Aorta (tissue), 5 donors: ENCODE data around the gene IKZF1. TPM values are rescaled to one million over a fixed set of nuclear protein-coding genes. Genes with fewer than 3 reads are reported as not detected.

ENCODE experiments used
- ATAC-seq: fragments of 200-7000 bp; cut with Tn5 transposase; one replicate; pipeline ENCODE4 v1.9.1; 2022; ENCODE audit warnings: moderate library complexity; ENCODE audit not compliant: low FRiP score
- DNase-seq, 2 donors: peaks; one replicate each; pipeline ENCODE4 v3.0.0-alpha.2; 2020
- H3K27ac ChIP-seq, 2 donors: one replicate each; pipeline ENCODE4 v1.5.1; 2013; ENCODE audit warnings: low read length in 2 of 2, mild to moderate bottlenecking in 2 of 2, moderate library complexity in 2 of 2, control low read depth in 1 of 2, inconsistent platforms in 1 of 2, low read depth in 1 of 2
- H3K27me3 ChIP-seq, 2 donors: one replicate each; pipeline ENCODE4 v1.6.1; 2013; ENCODE audit warnings: control low read depth in 1 of 2, low read length in 1 of 2, mild to moderate bottlenecking in 1 of 2, moderate library complexity in 1 of 2; ENCODE audit not compliant: insufficient read depth in 2 of 2, control insufficient read depth in 1 of 2
- H3K36me3 ChIP-seq, 2 donors: one replicate each; pipeline ENCODE4 v1.6.1; 2013; ENCODE audit warnings: control low read depth in 1 of 2, low read length in 1 of 2, mild to moderate bottlenecking in 1 of 2; ENCODE audit not compliant: insufficient read depth in 2 of 2, control insufficient read depth in 1 of 2
- H3K4me1 ChIP-seq, 2 donors: one replicate each; pipeline ENCODE4 v1.6.1; 2013; ENCODE audit warnings: low read length in 2 of 2, control low read depth in 1 of 2, mild to moderate bottlenecking in 1 of 2, moderate library complexity in 1 of 2; ENCODE audit not compliant: insufficient read depth in 2 of 2, control insufficient read depth in 1 of 2
- H3K4me3 ChIP-seq, 2 donors: one replicate each; pipeline ENCODE4 v1.5.1; 2013; ENCODE audit warnings: low read length in 2 of 2, control low read depth in 1 of 2, mild to moderate bottlenecking in 1 of 2
- H3K9me3 ChIP-seq: one replicate; pipeline ENCODE4 v1.6.1; 2013; ENCODE audit warnings: mild to moderate bottlenecking, low read length; ENCODE audit not compliant: control insufficient read depth
- WGBS, 2 donors: extraction: QIAGEN DNeasy Blood & Tissue Kit; methylation state at CpG; one replicate each; pipeline ENCODE4 v1.1.7; 2013; 5-methylcytosine and 5-hydroxymethylcytosine counted together
- intact Hi-C, 2 donors: fragments of 100-400 bp; cut with DNase I; formaldehyde crosslinking; loops; one replicate each; pipeline versions ENCODE4 v1.14.2 to v1.15.0; 2022
- polyA plus RNA-seq, 2 donors: library from polyadenylated mRNA; stranded (reverse); fragments of 200-250 nt; gene quantifications; one replicate each; pipeline ENCODE4 v1.2.3, GENCODE V29; 2013
- total RNA-seq, 2 donors: library from RNA; stranded (reverse); fragmentation: NEBNext Ultra II Directional; extraction: Animal tissue kit (Norgen Biotek cat#: 25700); gene quantifications; one replicate each; pipeline ENCODE4 v1.2.1, GENCODE V29; 2021
- donor health status: healthy with polysubstance abuse.
- donor health status: Bipolar disorder and iron deficiency.
- donor health status: DM: no; HTN: no; CAD: no.
- donor health status: DM: no; HTN: no; CAD: no.
- donor health status: DM: yes; HTN: yes; CAD: no.

Gene IKZF1
- total and polyA plus RNA-seq, 4 donors = 2.5 to 24.4 (median 9.7) TPM

- H3K27ac ChIP-seq = no peak overlapping the region
- H3K36me3 ChIP-seq = no peaks in the 10 kb centered on the region
- peaks cover 4% of the 10 kb centered on the region for H3K9me3 ChIP-seq
- 78 to 82% methylated on average over 7 of the region's 7 CpGs for WGBS, 2 donors
- intact Hi-C loops = no loop called here
- H3K4me1 ChIP-seq = no peaks in the 10 kb centered on the region
- ATAC-seq (no peak), DNase-seq (no peak)
- no peak overlapping the region for H3K4me3 ChIP-seq
- H3K27me3 ChIP-seq = peaks cover 0 to 1% of the 10 kb centered on the region in 2 donors
Measured at GRCh38 chr7:50293509-50294179, 10.9 kb upstream of the IKZF1 start.

GRCh38 chr7:50295133-50295532 lies 9.4 kb upstream of the IKZF1 start:
- H3K4me1 ChIP-seq = no peaks in the 10 kb centered on the region
- no peaks in the 10 kb centered on the region for H3K36me3 ChIP-seq
- WGBS, 2 donors = 69 to 72% methylated on average over 5 of the region's 5 CpGs
- H3K9me3 ChIP-seq = peaks cover 4% of the 10 kb centered on the region
- ATAC-seq = no peak
- H3K4me3 ChIP-seq = no peak overlapping the region
- DNase-seq = no peak
- intact Hi-C loops = no loop called here
- H3K27me3 ChIP-seq = no peaks in the 10 kb centered on the region
- no peak overlapping the region for H3K27ac ChIP-seq

GRCh38 chr7:50296799-50297198 lies 7.7 kb upstream of the IKZF1 start:
- intact Hi-C loops = no loop called here
- Histone ChIP-seq H3K4me3 (no peak overlapping the region), H3K9me3 (peaks cover 4% of the 10 kb centered on the region), H3K4me1 (no peaks in the 10 kb centered on the region), H3K27me3 (no peaks in the 10 kb centered on the region), H3K36me3 (no peaks in the 10 kb centered on the region), H3K27ac (no peak overlapping the region)
- ATAC-seq (no peak), DNase-seq (no peak)
- 75 to 79% methylated on average over 4 of the region's 4 CpGs for WGBS, 2 donors

GRCh38 chr7:50298811-50299562 lies 5.5 kb upstream of the IKZF1 start:
- Histone ChIP-seq H3K27me3 (no peaks in the 10 kb centered on the region), H3K27ac (no peak overlapping the region), H3K4me1 (no peaks in the 10 kb centered on the region), H3K4me3 (no peak overlapping the region), H3K9me3 (no peaks in the 10 kb centered on the region), H3K36me3 (no peaks in the 10 kb centered on the region)
- ATAC-seq (no peak), DNase-seq (no peak)
- WGBS, 2 donors = 77 to 78% methylated on average over 8 of the region's 8 CpGs
- intact Hi-C loops = no loop called here

GRCh38 chr7:50300336-50300735 lies 4.2 kb upstream of the IKZF1 start:
- Histone ChIP-seq H3K9me3 (no peaks in the 10 kb centered on the region), H3K27ac (no peak overlapping the region), H3K27me3 (no peaks in the 10 kb centered on the region), H3K4me1 (no peaks in the 10 kb centered on the region), H3K4me3 (no peak overlapping the region), H3K36me3 (no peaks in the 10 kb centered on the region)
- intact Hi-C loops = no loop called here
- DNase-seq = no peak
- 55 to 62% methylated on average over 4 of the region's 4 CpGs for WGBS, 2 donors
- ATAC-seq = no peak

- Histone ChIP-seq H3K36me3 (no peaks in the 10 kb centered on the region), H3K27me3 (no peaks in the 10 kb centered on the region), H3K27ac (no peak overlapping the region), H3K4me3 (no peak overlapping the region), H3K4me1 (no peaks in the 10 kb centered on the region), H3K9me3 (no peaks in the 10 kb centered on the region)
- 82 to 85% methylated on average over 28 of the region's 28 CpGs for WGBS, 2 donors
- ATAC-seq (no peak), DNase-seq (no peak)
- intact Hi-C loops = no loop called here
Measured at GRCh38 chr7:50302486-50303334, 1.8 kb upstream of the IKZF1 start.

GRCh38 chr7:50303335-50304128 lies 984 bp upstream of the IKZF1 start:
- ATAC-seq (no peak), DNase-seq (no peak)
- Histone ChIP-seq H3K4me3 (peak overlapping the region in 1 of 2 donors; percentile 33), H3K4me1 (no peaks in the 10 kb centered on the region), H3K36me3 (no peaks in the 10 kb centered on the region), H3K27me3 (no peaks in the 10 kb centered on the region), H3K9me3 (no peaks in the 10 kb centered on the region), H3K27ac (no peak overlapping the region)
- WGBS, 2 donors = 6 to 8% methylated on average over 63 to 100 of the region's 100 CpGs
- intact Hi-C loops = no loop called here

- Histone ChIP-seq H3K4me1 (no peaks in the 10 kb centered on the region), H3K9me3 (no peaks in the 10 kb centered on the region), H3K27me3 (no peaks in the 10 kb centered on the region), H3K4me3 (no peak overlapping the region), H3K36me3 (no peaks in the 10 kb centered on the region), H3K27ac (no peak overlapping the region)
- intact Hi-C loops = no loop called here
- no peak for ATAC-seq
- no peak for DNase-seq
- WGBS, 2 donors = 10 to 12% methylated on average over 20 of the region's 20 CpGs
Measured at GRCh38 chr7:50304911-50305582, 531 bp downstream of the IKZF1 start.
